SH-SY5Y (cell line): ENCODE measurements around the gene IFI44.

Experiments
- GATA2 ChIP-seq: IDR thresholded peaks from 2 replicates; pipeline ENCODE4 v1.6.1; 2011; ENCODE audit warnings: mild to moderate bottlenecking, low read depth, low read length
- GATA3 ChIP-seq: IDR thresholded peaks from 2 replicates; pipeline ENCODE4 v1.6.1; 2011; ENCODE audit warnings: low read depth, mild to moderate bottlenecking, low read length, moderate library complexity

GRCh38 chr1:78658901-78659300 is 9.3 kb downstream of the IFI44 start:
- TF ChIP-seq GATA2 (no peak), GATA3 (no peak)
